G401.6 (cell line): ENCODE data around the gene NMNAT2.

Source experiments
- FAIRE-seq: peaks from 2 replicates; lab custom pipeline; 2012; peaks lifted over from hg19 to GRCh38; lab: Jason Lieb, UNC

NMNAT2 gene

DNA sequence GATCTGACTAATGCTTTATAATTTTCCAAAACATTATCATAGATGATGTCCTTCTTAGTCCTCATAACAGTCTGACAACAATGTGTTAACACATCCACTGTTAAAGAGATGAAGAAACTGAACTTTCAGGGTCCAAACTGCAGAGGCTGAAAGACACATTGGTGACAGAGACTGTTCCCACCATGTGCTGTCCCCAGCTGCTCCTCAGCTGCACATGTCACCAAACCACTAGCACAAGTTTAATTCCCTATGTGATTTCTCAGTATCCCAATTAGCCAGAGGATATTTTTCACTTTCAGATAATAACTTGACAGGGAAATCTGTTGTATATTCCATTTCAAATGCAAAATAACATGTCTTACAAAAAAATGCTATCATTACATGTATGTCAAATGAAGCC, 207.5 kb downstream of the NMNAT2 start:
- no peak for FAIRE-seq

GRCh38 chr1:183209533-183210158, 208.5 kb downstream of the NMNAT2 start:
- FAIRE-seq, result no peak

DNA sequence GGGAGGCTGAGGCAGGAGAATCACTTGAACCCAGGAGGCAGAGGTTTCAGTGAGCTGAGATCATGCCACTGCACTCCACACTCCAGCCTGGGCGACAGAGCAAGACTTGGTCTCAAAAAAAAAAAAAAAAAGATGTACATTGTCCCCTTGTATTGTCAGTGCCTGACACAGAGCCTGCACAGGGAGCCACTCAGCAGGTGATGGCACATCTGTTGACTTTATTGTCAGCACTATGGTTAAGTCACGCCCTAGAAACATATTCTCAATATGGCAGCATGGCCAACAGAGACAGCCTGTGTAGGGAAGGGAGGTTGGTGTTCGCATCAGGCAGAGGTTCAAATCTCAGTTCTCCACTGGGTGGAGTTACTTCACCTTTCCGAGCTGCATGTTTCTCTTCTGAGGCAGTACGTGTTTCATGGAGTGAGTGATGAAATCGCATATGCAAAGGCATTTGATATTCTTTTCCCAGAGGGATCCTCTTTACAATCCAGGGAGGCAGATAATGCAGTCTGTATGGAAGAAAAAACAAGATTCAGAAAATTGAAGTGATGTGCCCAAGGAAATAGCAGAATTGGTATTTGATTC, 211.6 kb downstream of the NMNAT2 start:
- no peak for FAIRE-seq

GRCh38 chr1:183205196-183205781, 212.9 kb downstream of the NMNAT2 start:
- FAIRE-seq, result no peak

DNA sequence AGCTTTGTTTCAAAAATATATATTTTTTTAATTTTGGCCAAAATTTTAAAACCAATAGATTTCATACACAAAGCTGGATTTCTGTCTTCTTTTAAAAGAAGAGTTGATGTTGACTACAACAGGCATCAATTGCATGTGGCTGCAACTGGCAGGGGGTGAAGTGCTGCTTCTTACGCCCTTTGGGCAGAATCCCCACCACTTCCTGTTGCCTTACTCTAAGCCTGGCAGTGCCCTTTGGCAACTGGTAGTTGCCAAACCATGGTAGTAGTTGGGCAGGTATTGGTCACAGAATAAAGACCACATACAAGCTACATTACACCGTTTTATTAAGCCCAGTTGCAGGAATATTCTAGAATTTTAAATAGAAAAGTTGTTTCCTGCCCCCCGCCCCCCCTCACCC, 215.1 kb downstream of the NMNAT2 start:
- no peak for FAIRE-seq

DNA sequence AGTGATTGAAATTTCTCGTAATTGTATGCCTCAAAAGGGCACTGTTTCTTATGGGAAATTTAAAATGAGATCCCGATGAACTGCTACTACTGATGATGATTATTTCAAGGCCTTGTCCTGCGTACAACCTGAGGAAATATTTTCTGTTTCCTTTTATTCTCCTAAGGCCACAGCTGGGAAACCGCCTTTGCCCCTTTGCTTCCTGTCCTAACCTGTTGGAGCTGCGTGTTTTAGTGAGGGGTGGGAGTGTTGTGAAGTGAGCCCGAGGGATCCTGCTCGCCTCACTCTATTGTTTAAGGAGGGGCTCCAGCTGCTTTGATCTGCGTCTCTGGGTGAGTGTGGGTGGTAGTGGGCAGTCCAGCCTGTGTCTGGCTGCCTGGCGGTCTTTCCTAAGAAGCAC, 217.7 kb downstream of the NMNAT2 start:
- FAIRE-seq, result no peak

DNA sequence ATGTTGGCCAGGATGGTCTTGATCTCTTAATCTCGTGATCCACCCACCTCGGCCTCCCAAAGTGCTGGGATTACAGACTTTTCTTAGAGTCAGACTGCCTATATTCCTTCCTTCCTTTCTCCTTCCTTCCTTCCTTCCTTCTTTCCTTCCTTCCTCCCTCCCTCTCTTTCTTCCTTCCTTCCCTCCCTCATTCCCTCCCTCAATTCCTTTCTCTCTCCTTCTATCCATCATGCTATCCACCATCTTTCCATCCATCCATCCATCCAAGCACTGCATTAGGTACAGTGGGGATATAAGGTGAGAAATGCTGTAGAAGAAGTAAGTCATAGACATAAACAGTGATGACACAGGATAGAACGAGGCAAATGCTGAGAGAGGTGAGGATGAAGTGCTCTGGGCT, 218.9 kb downstream of the NMNAT2 start:
- FAIRE-seq, result no peak

- no peak for FAIRE-seq
Measured at GRCh38 chr1:183198463-183198862, 219.7 kb downstream of the NMNAT2 start.
